Osteoblast (primary cell): ENCODE measurements around the gene PCDHGB7. TPM values are rescaled to one million over a fixed set of nuclear protein-coding genes. Genes with fewer than 3 reads are reported as not detected.
"Not testable (repeated sequence)": the region's sequence is repeated elsewhere in the genome, so short reads cannot be mapped to it uniquely, and the experiment has no call there.

Experiments used
- DNase-seq: peaks from one replicate; pipeline ENCODE4 v3.0.0; 2011; ENCODE audit warnings: low spot score, mixed read lengths; ENCODE audit not compliant: insufficient read length; ENCODE audit errors: missing footprints
- H2AFZ ChIP-seq: 2 replicates; pipeline ENCODE4 v1.6.0; 2011; ENCODE audit warnings: mild to moderate bottlenecking, low read length
- H3K27ac ChIP-seq: 2 replicates; pipeline ENCODE4 v1.5.1; 2011; ENCODE audit warnings: mild to moderate bottlenecking, low read depth, low read length, moderate library complexity
- H3K27me3 ChIP-seq: 2 replicates; pipeline ENCODE4 v1.6.0; 2012; ENCODE audit warnings: mild to moderate bottlenecking, control low read depth, inconsistent platforms, low read length, moderate library complexity; ENCODE audit not compliant: insufficient read depth
- H3K36me3 ChIP-seq: 2 replicates; pipeline ENCODE4 v1.5.1; 2011; ENCODE audit warnings: mild to moderate bottlenecking, low read length, control low read depth, moderate library complexity; ENCODE audit not compliant: insufficient read depth
- H3K4me1 ChIP-seq: 2 replicates; pipeline ENCODE4 v1.5.1; 2011; ENCODE audit warnings: mild to moderate bottlenecking, low read length, control low read depth, moderate library complexity; ENCODE audit not compliant: insufficient read depth
- H3K4me2 ChIP-seq: 2 replicates; pipeline ENCODE4 v1.6.0; 2011; ENCODE audit warnings: mild to moderate bottlenecking, low read length; ENCODE audit not compliant: insufficient read depth
- H3K4me3 ChIP-seq: fragments of 200-600 bp; sonication (generic); 3 replicates; pipeline ENCODE4 v1.5.1; 2012; ENCODE audit warnings: mild to moderate bottlenecking, low read length, inconsistent platforms; ENCODE audit not compliant: insufficient read depth
- H3K79me2 ChIP-seq: 2 replicates; pipeline ENCODE4 v1.6.0; 2012; ENCODE audit warnings: mild to moderate bottlenecking, low read length, control low read depth, inconsistent platforms; ENCODE audit not compliant: insufficient read depth
- H3K9me3 ChIP-seq: 2 replicates; pipeline ENCODE4 v1.5.1; 2011; ENCODE audit warnings: low read depth, low read length, control low read depth
- H4K20me1 ChIP-seq: 2 replicates; pipeline ENCODE4 v1.6.0; 2012; ENCODE audit warnings: mild to moderate bottlenecking, low read length, control low read depth; ENCODE audit not compliant: insufficient read depth
- total RNA-seq: library from RNA; depleted of rRNA; stranded (reverse); fragments of >200 nt; gene quantifications from 2 replicates; pipeline ENCODE4 v1.2.3, GENCODE V29; 2012
- TF ChIP-seq, protein P1 (sequence below): IDR thresholded peaks from 2 replicates; pipeline ENCODE4 v1.5.1; 2011; ENCODE audit warnings: mild to moderate bottlenecking, low read depth, low read length, moderate library complexity; ENCODE audit errors: extremely low read depth

PCDHGB7 gene
- total RNA-seq, 1 donor: 18.5 TPM

DNA sequence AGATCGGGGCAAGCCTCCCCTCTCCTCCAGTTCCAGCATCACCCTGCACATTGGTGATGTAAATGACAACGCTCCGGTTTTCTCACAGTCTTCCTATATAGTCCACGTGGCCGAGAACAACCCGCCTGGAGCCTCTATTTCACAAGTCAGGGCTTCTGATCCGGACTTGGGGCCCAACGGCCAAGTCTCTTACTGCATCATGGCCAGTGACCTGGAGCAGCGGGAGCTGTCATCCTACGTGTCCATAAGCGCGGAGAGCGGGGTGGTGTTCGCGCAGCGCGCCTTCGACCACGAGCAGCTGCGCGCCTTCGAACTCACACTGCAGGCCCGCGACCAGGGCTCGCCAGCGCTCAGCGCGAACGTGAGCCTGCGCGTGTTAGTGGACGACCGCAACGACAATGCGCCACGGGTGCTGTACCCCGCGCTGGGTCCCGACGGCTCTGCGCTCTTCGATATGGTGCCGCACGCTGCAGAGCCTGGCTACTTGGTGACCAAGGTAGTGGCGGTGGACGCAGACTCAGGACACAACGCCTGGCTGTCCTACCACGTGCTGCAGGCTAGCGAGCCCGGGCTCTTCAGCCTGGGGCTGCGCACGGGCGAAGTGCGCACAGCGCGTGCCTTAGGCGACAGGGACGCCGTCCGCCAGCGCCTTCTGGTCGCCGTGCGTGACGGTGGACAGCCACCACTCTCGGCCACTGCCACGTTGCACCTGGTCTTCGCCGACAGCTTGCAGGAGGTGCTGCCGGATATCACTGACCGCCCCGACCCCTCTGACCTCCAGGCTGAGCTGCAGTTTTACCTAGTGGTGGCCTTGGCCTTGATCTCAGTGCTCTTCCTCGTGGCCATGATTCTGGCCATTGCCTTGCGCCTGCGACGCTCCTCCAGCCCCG lies 28.1 kb upstream of the PCDHGB7 start:
- no peak for DNase-seq
- H3K79me2 ChIP-seq: no peaks in the 10 kb centered on the region
- TF ChIP-seq, protein P1, sequence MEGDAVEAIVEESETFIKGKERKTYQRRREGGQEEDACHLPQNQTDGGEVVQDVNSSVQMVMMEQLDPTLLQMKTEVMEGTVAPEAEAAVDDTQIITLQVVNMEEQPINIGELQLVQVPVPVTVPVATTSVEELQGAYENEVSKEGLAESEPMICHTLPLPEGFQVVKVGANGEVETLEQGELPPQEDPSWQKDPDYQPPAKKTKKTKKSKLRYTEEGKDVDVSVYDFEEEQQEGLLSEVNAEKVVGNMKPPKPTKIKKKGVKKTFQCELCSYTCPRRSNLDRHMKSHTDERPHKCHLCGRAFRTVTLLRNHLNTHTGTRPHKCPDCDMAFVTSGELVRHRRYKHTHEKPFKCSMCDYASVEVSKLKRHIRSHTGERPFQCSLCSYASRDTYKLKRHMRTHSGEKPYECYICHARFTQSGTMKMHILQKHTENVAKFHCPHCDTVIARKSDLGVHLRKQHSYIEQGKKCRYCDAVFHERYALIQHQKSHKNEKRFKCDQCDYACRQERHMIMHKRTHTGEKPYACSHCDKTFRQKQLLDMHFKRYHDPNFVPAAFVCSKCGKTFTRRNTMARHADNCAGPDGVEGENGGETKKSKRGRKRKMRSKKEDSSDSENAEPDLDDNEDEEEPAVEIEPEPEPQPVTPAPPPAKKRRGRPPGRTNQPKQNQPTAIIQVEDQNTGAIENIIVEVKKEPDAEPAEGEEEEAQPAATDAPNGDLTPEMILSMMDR: no peak
- peak overlapping the region; percentile 7 for H3K4me3 ChIP-seq
- H3K27me3 ChIP-seq: no peaks in the 10 kb centered on the region
- H3K4me2 ChIP-seq: no peak overlapping the region
- H3K27ac ChIP-seq: no peak overlapping the region
- H4K20me1 ChIP-seq: no peaks in the 10 kb centered on the region
- H3K4me1 ChIP-seq: no peaks in the 10 kb centered on the region
- no peak overlapping the region for H2AFZ ChIP-seq
- peaks cover 22% of the 10 kb centered on the region for H3K9me3 ChIP-seq
- peaks cover 4% of the 10 kb centered on the region for H3K36me3 ChIP-seq

DNA sequence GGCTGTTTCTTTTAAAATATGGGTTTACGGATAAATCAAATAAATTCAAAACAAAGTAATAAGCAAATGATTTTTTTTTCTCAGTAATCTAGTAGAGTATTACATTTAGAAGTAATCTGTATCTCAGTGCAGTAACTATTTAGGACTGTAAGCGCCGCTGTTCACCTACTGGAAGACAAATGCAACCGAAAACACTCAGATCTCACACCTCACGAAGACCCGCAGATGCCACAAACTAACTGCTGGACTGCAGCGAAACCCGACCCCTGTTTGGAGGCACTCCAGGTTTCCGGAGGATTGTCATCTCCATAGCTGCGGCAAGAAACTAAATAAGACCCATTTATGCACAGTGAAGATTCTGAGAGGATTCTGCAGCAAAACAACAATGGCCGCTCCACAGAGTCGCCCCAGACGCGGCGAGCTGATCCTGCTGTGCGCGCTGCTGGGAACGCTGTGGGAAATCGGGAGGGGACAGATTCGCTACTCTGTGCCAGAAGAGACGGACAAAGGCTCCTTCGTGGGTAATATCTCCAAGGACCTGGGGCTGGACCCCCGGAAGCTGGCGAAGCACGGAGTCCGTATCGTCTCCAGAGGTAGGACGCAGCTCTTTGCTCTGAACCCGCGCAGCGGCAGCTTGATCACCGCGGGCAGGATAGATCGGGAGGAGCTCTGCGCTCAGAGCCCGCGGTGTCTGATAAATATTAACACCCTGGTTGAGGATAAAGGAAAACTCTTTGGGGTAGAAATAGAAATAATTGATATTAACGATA lies 24.9 kb upstream of the PCDHGB7 start, which contains the start of gene PCDHGA8:
Gene PCDHGA8, plus strand, starts transcription at position 205 of the 770 bp plus-strand sequence. Its CDS starts 181 bp downstream, at position 386.
- TF ChIP-seq, protein P1: peak; percentile 28
- peak within 1 kb of the TSS; percentile 2 for H3K4me3 ChIP-seq
- no peaks in the 10 kb centered on the region for H3K27me3 ChIP-seq
- no peak within 1 kb of the TSS for H2AFZ ChIP-seq
- H3K4me2 ChIP-seq: no peak within 1 kb of the TSS
- H3K79me2 ChIP-seq: no peaks in the 10 kb centered on the region
- no peak within 1 kb of the TSS for H3K27ac ChIP-seq
- H3K9me3 ChIP-seq: peaks cover 22% of the 10 kb centered on the region
- no peaks in the 10 kb centered on the region for H3K4me1 ChIP-seq
- H4K20me1 ChIP-seq: no peaks in the 10 kb centered on the region
- peaks cover 4% of the 10 kb centered on the region for H3K36me3 ChIP-seq
- DNase-seq: no peak

DNA sequence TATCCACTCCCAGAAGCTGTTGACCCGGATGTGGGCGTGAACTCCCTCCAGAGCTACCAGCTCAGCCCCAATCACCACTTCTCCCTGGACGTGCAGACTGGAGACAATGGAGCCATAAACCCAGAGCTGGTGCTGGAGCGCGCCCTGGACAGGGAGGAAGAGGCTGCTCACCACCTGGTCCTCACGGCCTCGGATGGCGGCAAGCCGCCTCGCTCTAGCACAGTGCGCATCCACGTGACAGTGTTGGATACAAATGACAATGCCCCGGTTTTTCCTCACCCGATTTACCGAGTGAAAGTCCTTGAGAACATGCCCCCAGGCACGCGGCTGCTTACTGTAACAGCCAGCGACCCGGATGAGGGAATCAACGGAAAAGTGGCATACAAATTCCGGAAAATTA lies 24.2 kb upstream of the PCDHGB7 start:
- H2AFZ ChIP-seq: no peak overlapping the region
- no peak overlapping the region for H3K27ac ChIP-seq
- DNase-seq: no peak
- no peaks in the 10 kb centered on the region for H3K79me2 ChIP-seq
- no peaks in the 10 kb centered on the region for H3K4me1 ChIP-seq
- H3K27me3 ChIP-seq: no peaks in the 10 kb centered on the region
- peaks cover 21% of the 10 kb centered on the region for H3K9me3 ChIP-seq
- H4K20me1 ChIP-seq: no peaks in the 10 kb centered on the region
- no peak overlapping the region for H3K4me3 ChIP-seq
- TF ChIP-seq, protein P1: no peak
- no peak overlapping the region for H3K4me2 ChIP-seq
- H3K36me3 ChIP-seq: peaks cover 4% of the 10 kb centered on the region

DNA sequence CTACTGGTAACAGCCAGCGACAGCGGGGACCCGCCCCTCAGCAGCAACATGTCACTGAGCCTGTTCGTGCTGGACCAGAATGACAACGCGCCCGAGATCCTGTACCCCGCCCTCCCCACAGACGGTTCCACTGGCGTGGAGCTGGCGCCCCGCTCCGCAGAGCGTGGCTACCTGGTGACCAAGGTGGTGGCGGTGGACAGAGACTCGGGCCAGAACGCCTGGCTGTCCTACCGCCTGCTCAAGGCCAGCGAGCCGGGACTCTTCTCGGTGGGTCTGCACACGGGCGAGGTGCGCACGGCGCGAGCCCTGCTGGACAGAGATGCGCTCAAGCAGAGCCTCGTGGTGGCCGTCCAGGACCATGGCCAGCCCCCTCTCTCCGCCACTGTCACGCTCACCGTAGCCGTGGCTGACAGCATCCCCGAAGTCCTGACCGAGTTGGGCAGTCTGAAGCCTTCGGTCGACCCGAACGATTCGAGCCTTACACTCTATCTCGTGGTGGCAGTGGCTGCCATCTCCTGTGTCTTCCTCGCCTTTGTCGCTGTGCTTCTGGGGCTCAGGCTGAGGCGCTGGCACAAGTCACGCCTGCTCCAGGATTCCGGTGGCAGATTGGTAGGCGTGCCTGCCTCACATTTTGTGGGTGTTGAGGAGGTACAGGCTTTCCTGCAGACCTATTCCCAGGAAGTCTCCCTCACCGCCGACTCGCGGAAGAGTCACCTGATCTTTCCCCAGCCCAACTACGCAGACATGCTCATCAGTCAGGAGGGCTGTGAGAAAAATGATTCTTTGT lies 22.9 kb upstream of the PCDHGB7 start:
- H3K4me1 ChIP-seq, H3K27ac ChIP-seq, H3K36me3 ChIP-seq, H3K4me2 ChIP-seq, H2AFZ ChIP-seq, DNase-seq, H3K4me3 ChIP-seq, H3K79me2 ChIP-seq, H4K20me1 ChIP-seq, H3K27me3 ChIP-seq: not testable (repeated sequence)
- peaks cover 23% of the 10 kb centered on the region for H3K9me3 ChIP-seq
